Vagina (tissue), 2 donors: ENCODE results near the gene FRMPD2. TPM values are rescaled to one million over a fixed set of nuclear protein-coding genes. Genes with fewer than 3 reads are reported as not detected.

Experiments used
- DNase-seq, 2 donors: peaks; one replicate each; pipeline ENCODE4 v3.0.0-alpha.2; 2017; ENCODE audit errors: extremely low spot score in 2 of 2
- H3K27ac ChIP-seq: fragments of 200-600 bp; sonication (generic); one replicate; pipeline ENCODE4 v1.5.1; 2019
- H3K27me3 ChIP-seq: fragments of 200-600 bp; sonication (generic); one replicate; pipeline ENCODE4 v1.5.1; 2019
- H3K36me3 ChIP-seq, 2 donors: fragments of 200-600 bp; sonication (generic); one replicate each; pipeline ENCODE4 v1.5.1; 2017 to 2019
- H3K4me1 ChIP-seq: fragments of 200-600 bp; sonication (generic); one replicate; pipeline ENCODE4 v1.5.1; 2019
- H3K4me3 ChIP-seq, 2 donors: fragments of 200-600 bp; sonication (generic); 1 replicate in 1 of 2; 2 replicates in 1 of 2; pipeline ENCODE4 v1.5.1; 2016 to 2019
- H3K9me3 ChIP-seq: fragments of 200-600 bp; sonication (generic); one replicate; pipeline ENCODE4 v1.5.1; 2019
- POLR2A ChIP-seq, 2 donors: fragments of 450-650 bp; IDR thresholded peaks; one replicate each; pipeline ENCODE4 v1.6.1; 2017; ENCODE audit warnings: antibody characterized with exemption in 2 of 2, mild to moderate bottlenecking in 2 of 2, moderate library complexity in 2 of 2
- POLR2AphosphoS5 ChIP-seq, 2 donors: sonication (generic); formaldehyde crosslinking; IDR thresholded peaks; one replicate each; pipeline ENCODE4 v1.9.0; 2017; ENCODE audit warnings: antibody characterized with exemption in 2 of 2, mild to moderate bottlenecking in 2 of 2, low read depth in 1 of 2; ENCODE audit not compliant: insufficient read depth in 1 of 2
- intact Hi-C: fragments of 100-400 bp; cut with DNase I; formaldehyde crosslinking; loops from one replicate; pipeline ENCODE4 v1.15.1; 2023
- total RNA-seq: library from RNA; depleted of rRNA; stranded (reverse); fragments of >200 nt; gene quantifications from one replicate; pipeline ENCODE4 v1.2.3, GENCODE V29; 2016
- TF ChIP-seq, protein P1 (sequence below), 3 experiments: fragments of 450-650 bp in 2 of 3; fragments of 200-600 bp in 1 of 3; sonication (generic) in 1 of 3; IDR thresholded peaks; one replicate each; pipeline ENCODE4 v1.5.1; 2017 to 2019; ENCODE audit warnings: antibody characterized with exemption in 3 of 3, mild to moderate bottlenecking in 2 of 3, moderate library complexity in 2 of 3

The FRMPD2 gene
- total RNA-seq, 1 donor from 2014 or later = not detected

DNA sequence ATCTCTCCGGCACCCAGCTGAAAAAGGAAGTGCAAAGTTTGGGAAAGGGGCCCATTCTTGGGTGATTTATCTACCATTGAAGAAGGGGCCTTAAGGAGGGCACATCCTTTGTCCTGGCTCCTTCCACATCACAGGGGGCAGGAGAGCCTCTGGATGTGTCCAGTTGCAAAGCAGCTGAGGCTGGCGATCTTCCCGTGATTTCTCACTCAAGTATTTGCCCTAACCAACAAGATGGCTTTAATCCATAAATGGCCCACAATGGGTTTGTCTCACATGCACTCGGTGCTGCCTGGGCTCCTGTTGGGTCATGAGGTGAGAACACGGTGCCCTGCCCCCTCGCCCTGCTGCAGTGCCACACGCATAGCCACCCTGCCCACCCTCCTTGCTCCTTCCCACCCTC, 14.2 kb upstream of the FRMPD2 start:
- DNase-seq = no peak
- Histone ChIP-seq H3K27ac (no peak overlapping the region), H3K9me3 (no peaks in the 10 kb centered on the region), H3K36me3 (no peaks in the 10 kb centered on the region), H3K4me3 (no peak overlapping the region), H3K27me3 (no peaks in the 10 kb centered on the region), H3K4me1 (peaks cover 7% of the 10 kb centered on the region)
- intact Hi-C loops = no loop called here
- TF ChIP-seq POLR2AphosphoS5 (IDR thresholded peaks at IDR 0.05; ENCODE audit: insufficient read depth in 1 of 2, low read depth in 1 of 2) = no peak
- TF ChIP-seq POLR2A (IDR thresholded peaks at IDR 0.05) = no peak
- TF ChIP-seq, protein P1, sequence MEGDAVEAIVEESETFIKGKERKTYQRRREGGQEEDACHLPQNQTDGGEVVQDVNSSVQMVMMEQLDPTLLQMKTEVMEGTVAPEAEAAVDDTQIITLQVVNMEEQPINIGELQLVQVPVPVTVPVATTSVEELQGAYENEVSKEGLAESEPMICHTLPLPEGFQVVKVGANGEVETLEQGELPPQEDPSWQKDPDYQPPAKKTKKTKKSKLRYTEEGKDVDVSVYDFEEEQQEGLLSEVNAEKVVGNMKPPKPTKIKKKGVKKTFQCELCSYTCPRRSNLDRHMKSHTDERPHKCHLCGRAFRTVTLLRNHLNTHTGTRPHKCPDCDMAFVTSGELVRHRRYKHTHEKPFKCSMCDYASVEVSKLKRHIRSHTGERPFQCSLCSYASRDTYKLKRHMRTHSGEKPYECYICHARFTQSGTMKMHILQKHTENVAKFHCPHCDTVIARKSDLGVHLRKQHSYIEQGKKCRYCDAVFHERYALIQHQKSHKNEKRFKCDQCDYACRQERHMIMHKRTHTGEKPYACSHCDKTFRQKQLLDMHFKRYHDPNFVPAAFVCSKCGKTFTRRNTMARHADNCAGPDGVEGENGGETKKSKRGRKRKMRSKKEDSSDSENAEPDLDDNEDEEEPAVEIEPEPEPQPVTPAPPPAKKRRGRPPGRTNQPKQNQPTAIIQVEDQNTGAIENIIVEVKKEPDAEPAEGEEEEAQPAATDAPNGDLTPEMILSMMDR (IDR thresholded peaks at IDR 0.05) = no peak

DNA sequence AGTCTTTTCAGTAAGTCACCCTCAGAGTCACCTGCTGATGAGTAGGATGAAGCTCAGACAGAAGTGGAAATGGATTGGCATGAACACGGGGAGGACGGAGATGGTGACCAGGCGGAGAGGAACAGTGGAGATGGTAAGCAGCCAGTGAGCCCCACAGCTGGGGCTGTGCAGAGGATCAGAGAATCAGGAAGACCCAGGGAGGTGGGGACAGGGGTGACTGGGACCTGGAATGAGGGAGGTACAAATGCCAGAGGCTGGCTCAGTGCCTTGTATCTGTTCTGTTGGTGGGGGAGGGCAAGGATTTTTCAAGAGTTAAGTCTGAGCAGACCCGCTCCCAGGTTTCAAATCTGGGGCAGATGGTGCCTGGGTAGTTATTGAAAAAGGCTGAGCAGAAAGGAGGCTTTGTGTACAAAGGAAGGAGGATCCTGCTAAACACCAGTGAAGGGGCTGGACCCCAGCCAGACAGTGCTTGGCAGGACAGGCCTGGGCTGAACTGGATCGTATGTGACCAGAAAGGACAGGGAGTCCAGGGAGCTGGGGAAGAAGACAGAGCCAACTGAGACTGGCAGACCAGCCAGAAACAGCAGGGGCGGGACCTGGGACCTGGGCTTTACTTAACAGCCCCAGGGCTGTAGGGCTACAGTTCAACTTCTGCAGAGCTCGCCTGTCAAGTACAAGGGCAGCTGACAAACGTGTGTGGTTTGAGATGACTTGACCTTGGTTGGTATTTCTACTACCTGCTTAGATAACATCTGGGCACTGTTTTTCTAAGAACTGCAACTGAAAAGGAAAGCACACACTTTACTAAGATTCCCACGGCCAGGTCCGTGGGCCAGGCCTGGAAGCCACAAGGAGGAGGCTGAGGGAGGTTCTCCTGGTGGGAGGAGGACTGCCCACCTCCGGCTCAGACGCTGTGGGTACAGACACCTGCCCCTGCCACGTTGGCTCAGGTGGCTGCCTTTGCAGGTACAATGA, 13.2 kb upstream of the FRMPD2 start:
- intact Hi-C loops = no loop called here
- H3K27ac ChIP-seq = no peak overlapping the region
- DNase-seq = no peak

DNA sequence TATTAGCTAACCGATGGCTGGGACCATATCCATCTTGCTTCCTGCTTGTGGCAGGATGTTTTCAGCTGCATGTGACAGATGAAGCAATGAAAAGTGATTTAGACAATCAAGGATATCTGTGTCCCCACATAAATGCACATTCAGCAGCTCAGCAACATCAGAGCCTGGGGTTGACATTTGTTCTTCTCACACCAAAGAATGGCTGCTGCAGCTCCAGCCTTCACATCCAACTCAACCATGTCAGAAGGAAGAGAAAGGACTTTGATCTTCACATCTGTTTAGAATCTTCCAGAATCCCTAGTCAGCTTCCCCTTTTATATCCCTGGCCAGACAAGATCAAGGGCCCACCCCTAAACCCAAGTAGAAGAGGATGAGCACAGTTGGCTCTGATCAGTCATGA, 11.9 kb upstream of the FRMPD2 start:
- Histone ChIP-seq H3K9me3 (no peaks in the 10 kb centered on the region), H3K27me3 (no peaks in the 10 kb centered on the region), H3K4me1 (peaks cover 7% of the 10 kb centered on the region), H3K4me3 (no peak overlapping the region), H3K36me3 (no peaks in the 10 kb centered on the region), H3K27ac (no peak overlapping the region)
- intact Hi-C loops = no loop called here
- TF ChIP-seq, protein P1 (IDR thresholded peaks at IDR 0.05) = no peak
- TF ChIP-seq POLR2AphosphoS5 (IDR thresholded peaks at IDR 0.05; ENCODE audit: insufficient read depth in 1 of 2, low read depth in 1 of 2) (no peak), POLR2A (IDR thresholded peaks at IDR 0.05) (no peak)
- no peak for DNase-seq

More for the DNA sequence above, 13.2 kb upstream of the FRMPD2 start:
- peaks cover 7% of the 10 kb centered on the region for H3K4me1 ChIP-seq
- TF ChIP-seq POLR2AphosphoS5 (IDR thresholded peaks at IDR 0.05; ENCODE audit: insufficient read depth in 1 of 2, low read depth in 1 of 2) = no peak
- TF ChIP-seq, protein P1 (IDR thresholded peaks at IDR 0.05) = no peak
- no peaks in the 10 kb centered on the region for H3K27me3 ChIP-seq
- no peaks in the 10 kb centered on the region for H3K36me3 ChIP-seq
- no peaks in the 10 kb centered on the region for H3K9me3 ChIP-seq
- H3K4me3 ChIP-seq = no peak overlapping the region

DNA sequence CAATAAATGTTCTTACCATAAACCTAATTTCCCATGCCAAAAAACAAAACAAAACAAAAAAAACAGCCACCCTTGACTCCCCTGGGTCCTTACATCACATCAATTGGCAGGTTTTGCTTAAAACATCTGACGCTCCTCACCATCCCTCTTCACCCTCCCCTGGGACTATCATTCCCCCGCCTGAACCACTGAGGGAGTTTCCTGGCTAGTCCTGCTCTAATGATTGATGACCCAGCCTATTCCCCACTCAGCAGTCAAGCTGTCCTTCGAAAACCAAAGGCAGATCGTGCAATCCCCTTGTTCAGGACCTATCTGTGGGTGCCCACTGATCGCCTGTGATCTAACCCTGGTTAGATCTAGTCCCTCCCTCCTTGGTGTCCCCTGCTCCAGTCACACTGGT, 11.2 kb upstream of the FRMPD2 start:
- H3K9me3 ChIP-seq = no peaks in the 10 kb centered on the region
- no peak overlapping the region for H3K27ac ChIP-seq
- peaks cover 7% of the 10 kb centered on the region for H3K4me1 ChIP-seq
- DNase-seq = no peak
- intact Hi-C loops = no loop called here
- H3K36me3 ChIP-seq = no peaks in the 10 kb centered on the region
- H3K27me3 ChIP-seq = no peaks in the 10 kb centered on the region
- H3K4me3 ChIP-seq = no peak overlapping the region
- TF ChIP-seq, protein P1 (IDR thresholded peaks at IDR 0.05) = no peak
- no peak for TF ChIP-seq POLR2A (IDR thresholded peaks at IDR 0.05)
- TF ChIP-seq POLR2AphosphoS5 (IDR thresholded peaks at IDR 0.05; ENCODE audit: insufficient read depth in 1 of 2, low read depth in 1 of 2) = no peak

DNA sequence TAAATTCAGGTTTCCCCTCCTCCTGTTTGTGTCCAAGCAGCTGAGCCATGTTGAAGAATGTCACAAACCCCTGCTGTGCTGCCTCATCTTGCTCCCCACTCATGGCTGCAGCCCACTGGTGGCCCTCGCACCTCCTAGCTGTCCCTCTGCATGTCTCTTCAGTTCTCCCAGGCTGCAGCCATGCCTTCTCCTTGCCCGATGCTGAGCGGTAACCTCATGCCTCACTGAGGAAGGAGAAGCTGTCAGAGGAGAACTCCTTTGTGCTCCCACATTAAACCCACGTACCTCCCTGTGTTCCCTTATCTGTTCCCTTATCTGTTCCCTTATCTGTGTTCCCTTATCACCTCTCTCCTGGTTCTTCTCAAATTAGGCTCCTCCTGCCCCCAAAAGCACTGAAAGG, 10.3 kb upstream of the FRMPD2 start:
- no peak overlapping the region for H3K27ac ChIP-seq
- H3K4me1 ChIP-seq = peaks cover 7% of the 10 kb centered on the region
- no peak for DNase-seq
- TF ChIP-seq POLR2AphosphoS5 (IDR thresholded peaks at IDR 0.05; ENCODE audit: insufficient read depth in 1 of 2, low read depth in 1 of 2) = no peak
- TF ChIP-seq, protein P1 (IDR thresholded peaks at IDR 0.05) = no peak
- TF ChIP-seq POLR2A (IDR thresholded peaks at IDR 0.05) = no peak
- H3K27me3 ChIP-seq = no peaks in the 10 kb centered on the region
- H3K36me3 ChIP-seq = no peaks in the 10 kb centered on the region
- no peaks in the 10 kb centered on the region for H3K9me3 ChIP-seq
- no peak overlapping the region for H3K4me3 ChIP-seq
- intact Hi-C loops = no loop called here
